HG03139 (cell line): ENCODE results near the gene ANXA11.

ENCODE experiments used
- ATAC-seq: cut with Tn5 transposase; IDR thresholded peaks from one replicate; pipeline ENCODE4 v1.9.1; 2021; ENCODE audit not compliant: unreplicated experiment

ANXA11 gene

GRCh38 chr10:80108576-80109239 is 96.6 kb downstream of the ANXA11 start:
- no peak for ATAC-seq

- no peak for ATAC-seq
These were observed 101.0 kb downstream of the ANXA11 start for GRCh38 chr10:80104066-80104926.
